Smooth muscle cell (in vitro differentiated cells): ENCODE data around the gene PARD3B. TPM values are rescaled to one million over a fixed set of nuclear protein-coding genes. Genes with fewer than 3 reads are reported as not detected.

Experiments used
- DNase-seq: peaks from one replicate; lab custom pipeline; 2025; ENCODE audit not compliant: unreplicated experiment; lab: John Stamatoyannopoulos, UW
- H2AFZ ChIP-seq: fragments of 200-600 bp; sonication (generic); 2 replicates; pipeline ENCODE4 v1.6.0; 2016; ENCODE audit warnings: antibody characterized with exemption, low read depth, mild to moderate bottlenecking
- H3F3A ChIP-seq: fragments of 200-600 bp; sonication (generic); 2 replicates; pipeline ENCODE4 v1.6.0; 2017; ENCODE audit warnings: antibody characterized with exemption, low read depth
- H3K27ac ChIP-seq: fragments of 200-600 bp; sonication (generic); 2 replicates; pipeline ENCODE4 v1.5.1; 2016; ENCODE audit warnings: low read depth, mild to moderate bottlenecking
- H3K27me3 ChIP-seq: fragments of 200-600 bp; sonication (generic); 2 replicates; pipeline ENCODE4 v1.6.1; 2016; ENCODE audit warnings: low read depth, mild to moderate bottlenecking
- H3K36me3 ChIP-seq: fragments of 200-600 bp; sonication (generic); 2 replicates; pipeline ENCODE4 v1.5.1; 2016; ENCODE audit warnings: low read depth
- H3K4me1 ChIP-seq: fragments of 200-600 bp; sonication (generic); 2 replicates; pipeline ENCODE4 v1.5.1; 2016; ENCODE audit warnings: low read depth
- H3K4me2 ChIP-seq: fragments of 200-600 bp; sonication (generic); 2 replicates; pipeline ENCODE4 v1.6.0; 2016; ENCODE audit warnings: mild to moderate bottlenecking
- H3K4me3 ChIP-seq: fragments of 200-600 bp; sonication (generic); 2 replicates; pipeline ENCODE4 v1.5.1; 2016; ENCODE audit warnings: mild to moderate bottlenecking
- H3K79me2 ChIP-seq: fragments of 200-600 bp; sonication (generic); 2 replicates; pipeline ENCODE4 v1.6.0; 2016; ENCODE audit warnings: low read depth, mild to moderate bottlenecking
- H3K9ac ChIP-seq: fragments of 200-600 bp; sonication (generic); 2 replicates; pipeline ENCODE4 v1.6.0; 2016; ENCODE audit warnings: low read depth
- H3K9me3 ChIP-seq: fragments of 200-600 bp; sonication (generic); replicated peaks from 2 replicates; pipeline ENCODE4 v1.5.1; 2016; ENCODE audit warnings: low read depth
- H4K20me1 ChIP-seq: fragments of 200-600 bp; sonication (generic); 2 replicates; pipeline ENCODE4 v1.6.0; 2016; ENCODE audit warnings: low read depth
- CTCF ChIP-seq: fragments of 200-600 bp; sonication (generic); IDR thresholded peaks from 2 replicates; pipeline ENCODE4 v1.5.1; 2017; ENCODE audit warnings: borderline replicate concordance, mild to moderate bottlenecking, antibody characterized with exemption; ENCODE audit not compliant: insufficient read depth, poor library complexity, severe bottlenecking
- WGBS: methylation state at CpG from one replicate; pipeline ENCODE4 v1.1.7; 2016; ENCODE audit warnings: low lambda C conversion rate; 5-methylcytosine and 5-hydroxymethylcytosine counted together
- polyA plus RNA-seq: library from polyadenylated mRNA; unstranded; fragments of >200 nt; fragmentation: Nextera tagmentation; extraction: Ambion mirVana; gene quantifications from 2 replicates; pipeline ENCODE4 v1.2.1, GENCODE V29; 2016
- total RNA-seq: library from RNA; depleted of rRNA; stranded (reverse); fragments of >200 nt; gene quantifications from 2 replicates; pipeline ENCODE4 v1.2.3, GENCODE V29; 2014

The PARD3B gene
- total and polyA plus RNA-seq, 2 experiments from 2014 or later, result 3.3 to 12.2 TPM

- no peak for DNase-seq
- WGBS, result 46% methylated on average over 1 of the region's 1 CpG
- Histone ChIP-seq H2AFZ (no peak overlapping the region), H3K4me3 (no peak overlapping the region), H3K36me3 (no peaks in the 10 kb centered on the region), H3K79me2 (no peaks in the 10 kb centered on the region), H3K4me2 (no peak overlapping the region), H3K4me1 (no peaks in the 10 kb centered on the region), H3K27ac (no peak overlapping the region), H3F3A (no peaks in the 10 kb centered on the region), H3K9me3 (no peaks in the 10 kb centered on the region), H3K9ac (no peak overlapping the region), H4K20me1 (no peaks in the 10 kb centered on the region), H3K27me3 (no peaks in the 10 kb centered on the region)
- no peak for TF ChIP-seq CTCF
Observed at GRCh38 chr2:205010196-205010595, 464.9 kb downstream of the PARD3B start.

- Histone ChIP-seq H2AFZ (no peak overlapping the region), H3K4me1 (no peaks in the 10 kb centered on the region), H3K9me3 (no peaks in the 10 kb centered on the region), H3K4me2 (no peak overlapping the region), H3K79me2 (no peaks in the 10 kb centered on the region), H3K27me3 (no peaks in the 10 kb centered on the region), H3K9ac (no peak overlapping the region), H3K4me3 (no peak overlapping the region), H3K36me3 (no peaks in the 10 kb centered on the region), H3K27ac (no peak overlapping the region), H4K20me1 (no peaks in the 10 kb centered on the region), H3F3A (no peaks in the 10 kb centered on the region)
- no peak for DNase-seq
- 57% methylated on average over 2 of the region's 2 CpGs for WGBS
- no peak for TF ChIP-seq CTCF
Observed at GRCh38 chr2:205011031-205011430, 465.8 kb downstream of the PARD3B start.

- WGBS, result 90% methylated on average over 8 of the region's 8 CpGs
- H3K9me3 ChIP-seq, result no peaks in the 10 kb centered on the region
- no peak for DNase-seq
- H3K27ac ChIP-seq, result no peak overlapping the region
- H3K36me3 ChIP-seq, result no peaks in the 10 kb centered on the region
- no peak overlapping the region for H3K4me3 ChIP-seq
- H3K27me3 ChIP-seq, result no peaks in the 10 kb centered on the region
- no peak overlapping the region for H3K9ac ChIP-seq
- H3K4me2 ChIP-seq, result no peak overlapping the region
- no peaks in the 10 kb centered on the region for H4K20me1 ChIP-seq
- no peak overlapping the region for H2AFZ ChIP-seq
- H3K4me1 ChIP-seq, result no peaks in the 10 kb centered on the region
- no peaks in the 10 kb centered on the region for H3F3A ChIP-seq
- no peak for TF ChIP-seq CTCF
- H3K79me2 ChIP-seq, result no peaks in the 10 kb centered on the region
Observed at GRCh38 chr2:205012961-205013360, 467.7 kb downstream of the PARD3B start.

- no peak overlapping the region for H3K9ac ChIP-seq
- no peaks in the 10 kb centered on the region for H3K27me3 ChIP-seq
- H3K36me3 ChIP-seq, result no peaks in the 10 kb centered on the region
- no peaks in the 10 kb centered on the region for H3K4me1 ChIP-seq
- no peak overlapping the region for H3K27ac ChIP-seq
- no peak for TF ChIP-seq CTCF
- no peaks in the 10 kb centered on the region for H3F3A ChIP-seq
- H3K79me2 ChIP-seq, result no peaks in the 10 kb centered on the region
- H2AFZ ChIP-seq, result no peak overlapping the region
- WGBS, result 93% methylated on average over 3 of the region's 3 CpGs
- no peaks in the 10 kb centered on the region for H3K9me3 ChIP-seq
- no peak for DNase-seq
- no peak overlapping the region for H3K4me3 ChIP-seq
- H3K4me2 ChIP-seq, result no peak overlapping the region
- H4K20me1 ChIP-seq, result no peaks in the 10 kb centered on the region
Observed at GRCh38 chr2:205013586-205013985, 468.3 kb downstream of the PARD3B start.
